ENCODE measurements around the gene NOC2L. TPM values are rescaled to one million over a fixed set of nuclear protein-coding genes. Genes with fewer than 3 reads are reported as not detected.

Gene NOC2L
- total and polyA plus RNA-seq, 9 of the 15 experiments (the other 6 are each of a cell fraction or from before 2014, with no cell fraction given), result 4.0 to 410 (median 200) TPM

DNA sequence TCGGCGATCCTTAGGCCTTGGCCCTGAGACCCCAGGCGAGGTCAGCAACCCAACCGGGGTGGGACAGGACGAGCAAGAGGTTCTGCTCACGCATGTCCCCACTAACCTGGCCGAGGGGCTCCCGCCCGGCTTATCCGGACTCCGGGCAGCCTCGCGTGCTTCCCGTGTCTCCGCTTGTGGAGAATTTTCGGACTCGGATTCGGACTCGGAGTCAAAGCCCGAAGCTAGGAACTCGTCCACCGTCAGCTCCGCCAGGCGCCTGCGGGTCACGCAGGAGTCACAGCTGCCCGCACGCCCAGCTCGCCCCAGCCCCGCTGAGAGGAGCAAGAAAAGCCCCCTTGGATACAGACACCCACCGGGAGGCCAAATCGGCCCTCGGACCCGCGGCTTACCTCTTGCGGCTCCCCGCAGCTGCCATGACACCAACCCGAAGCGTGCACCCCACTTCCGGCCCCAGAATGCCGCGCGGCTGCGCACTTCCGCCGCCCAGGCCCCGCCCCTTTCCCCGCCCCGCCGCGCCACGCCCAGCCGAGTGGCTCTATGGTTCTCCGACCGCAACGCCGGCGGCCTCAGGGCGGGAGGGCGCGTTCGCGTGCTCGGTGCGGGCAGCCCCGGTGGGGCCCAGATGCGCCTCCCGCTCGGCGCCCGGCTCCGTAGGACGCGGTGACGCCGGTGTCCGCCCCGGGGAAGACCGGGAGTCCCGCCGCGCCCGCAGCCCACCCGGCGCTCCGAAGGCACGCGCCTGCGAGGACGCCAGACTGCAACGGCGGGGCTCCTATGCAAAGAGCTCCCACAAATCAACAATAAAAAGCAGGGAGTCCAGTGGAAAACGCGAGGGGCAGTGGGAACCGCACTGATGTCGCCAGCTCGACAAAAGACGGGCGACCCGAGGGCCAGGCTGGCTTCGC lies at the start of gene NOC2L (continued):
- no peak for TF ChIP-seq CTCF (IDR thresholded peaks at IDR 0.05 in 2 of 3, conservative IDR thresholded peaks at IDR 0.05 in 1 of 3; ENCODE audit: insufficient read depth in 2 of 3, low read depth in 1 of 3, low read length in 3 of 3)
- TF ChIP-seq MAZ (CRISPR knock-in tag; conservative IDR thresholded peaks at IDR 0.05 in 1 of 2, IDR thresholded peaks at IDR 0.05 in 1 of 2), result peak; percentile 71 to 87
- TF ChIP-seq FOXO4 (CRISPR knock-in tag; IDR thresholded peaks at IDR 0.05), result no peak
- TF ChIP-seq CHD7 (IDR thresholded peaks at IDR 0.05; ENCODE audit: low read depth, low read length), result no peak
- 0 out of 4 replicates have a peak, but pooled peaks of 1 of the 2 experiments have one; percentile 11 for TF ChIP-seq RCOR1 (IDR thresholded peaks at IDR 0.05; ENCODE audit: borderline replicate concordance in 1 of 2, low read depth in 2 of 2, low read length in 2 of 2)
- no peak for TF ChIP-seq ZNF431 (CRISPR knock-in tag; IDR thresholded peaks at IDR 0.05)
- TF ChIP-seq CHD4 (IDR thresholded peaks at IDR 0.05; ENCODE audit: insufficient read depth, insufficient replicate concordance, low read depth, low read length, poor library complexity, severe bottlenecking), result no peak
- no peak for TF ChIP-seq DEAF1 (CRISPR knock-in tag; IDR thresholded peaks at IDR 0.05)
